ENCODE measurements around the gene SLCO1B1. TPM values are rescaled to one million over a fixed set of nuclear protein-coding genes. Genes with fewer than 3 reads are reported as not detected.
"Not testable (repeated sequence)": the region's sequence is repeated elsewhere in the genome, so short reads cannot be mapped to it uniquely, and the experiment has no call there.

SLCO1B1 gene
- total RNA-seq, 1 donor from 2014 or later, result 0.21 TPM

DNA sequence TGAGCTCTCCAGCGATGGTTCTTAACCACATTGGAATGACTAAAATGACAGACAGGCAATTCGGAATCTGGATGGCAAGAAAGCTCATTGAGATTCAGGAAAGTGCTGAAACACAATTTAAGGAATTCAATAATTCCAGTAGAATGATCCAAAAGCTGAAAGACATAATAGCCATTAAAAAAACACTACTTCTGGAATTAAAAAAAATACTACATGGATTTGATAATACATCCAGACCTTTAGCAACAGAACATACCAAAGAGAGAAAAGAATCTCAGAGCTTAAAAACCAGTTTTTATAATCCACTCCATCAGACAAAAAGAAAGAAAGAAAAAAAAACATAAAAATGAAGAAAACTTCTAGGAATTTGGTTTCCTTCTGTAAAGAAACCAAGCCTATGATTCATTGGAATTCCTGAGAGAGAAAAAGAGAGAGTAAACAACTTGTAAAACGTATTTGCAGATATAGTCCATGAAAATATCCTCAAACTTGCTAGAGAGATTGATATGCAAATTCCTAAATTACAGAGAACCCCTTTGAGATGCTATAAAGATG is 52.8 kb downstream of the SLCO1B1 start:
- no peaks in the 10 kb centered on the region for H3K36me3 Mint-ChIP-seq (ENCODE audit: low read depth)
- H3K27me3 Mint-ChIP-seq (ENCODE audit: low read depth), result no peaks in the 10 kb centered on the region
- no peak overlapping the region for H3K27ac Mint-ChIP-seq (ENCODE audit: unreplicated experiment)

GRCh38 chr12:21190016-21190415 is 59.0 kb downstream of the SLCO1B1 start:
- Mint-ChIP-seq H3K27me3 (ENCODE audit: low read depth) (no peaks in the 10 kb centered on the region), H3K4me3 (no peak overlapping the region), H3K36me3 (ENCODE audit: low read depth) (no peaks in the 10 kb centered on the region), H3K27ac (ENCODE audit: unreplicated experiment) (no peak overlapping the region), H3K9me3 (no peaks in the 10 kb centered on the region), H3K4me1 (no peaks in the 10 kb centered on the region)
- no peak for DNase-seq (ENCODE audit: low read depth, low spot score)
- TF ChIP-seq CTCF (conservative IDR thresholded peaks at IDR 0.05), result no peak

More for the DNA sequence above, 52.8 kb downstream of the SLCO1B1 start:
- no peak for DNase-seq (ENCODE audit: low read depth, low spot score)
- no peak for TF ChIP-seq CTCF (conservative IDR thresholded peaks at IDR 0.05)
- Mint-ChIP-seq H3K4me1 (no peaks in the 10 kb centered on the region), H3K9me3 (no peaks in the 10 kb centered on the region), H3K4me3 (no peak overlapping the region)

DNA sequence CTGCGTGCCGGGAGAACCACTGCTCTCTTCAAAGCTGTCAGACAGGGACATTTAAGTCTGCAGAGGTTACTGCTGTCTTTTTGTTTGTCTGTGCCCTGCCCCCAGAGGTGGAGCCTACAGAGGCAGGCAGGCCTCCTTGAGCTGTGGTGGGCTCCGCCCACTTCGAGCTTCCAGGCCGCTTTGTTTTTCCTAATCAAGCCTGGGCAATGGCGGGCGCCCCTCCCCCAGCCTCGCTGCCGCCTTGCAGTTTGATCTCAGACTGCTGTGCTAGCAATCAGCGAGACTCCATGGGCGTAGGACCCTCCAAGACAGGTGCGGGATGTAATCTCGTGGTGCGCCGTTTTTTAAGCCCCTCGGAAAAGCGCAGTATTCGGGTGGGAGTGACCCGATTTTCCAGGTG is 83.4 kb downstream of the SLCO1B1 start:
- Mint-ChIP-seq H3K27ac (ENCODE audit: unreplicated experiment) (peak overlapping the region; percentile 95), H3K4me3 (peak overlapping the region; percentile 89), H3K4me1 (peaks cover 10% of the 10 kb centered on the region)
- H3K27me3 Mint-ChIP-seq (ENCODE audit: low read depth); DNase-seq (ENCODE audit: low read depth, low spot score); H3K36me3 Mint-ChIP-seq (ENCODE audit: low read depth); H3K9me3 Mint-ChIP-seq: not testable (repeated sequence)

DNA sequence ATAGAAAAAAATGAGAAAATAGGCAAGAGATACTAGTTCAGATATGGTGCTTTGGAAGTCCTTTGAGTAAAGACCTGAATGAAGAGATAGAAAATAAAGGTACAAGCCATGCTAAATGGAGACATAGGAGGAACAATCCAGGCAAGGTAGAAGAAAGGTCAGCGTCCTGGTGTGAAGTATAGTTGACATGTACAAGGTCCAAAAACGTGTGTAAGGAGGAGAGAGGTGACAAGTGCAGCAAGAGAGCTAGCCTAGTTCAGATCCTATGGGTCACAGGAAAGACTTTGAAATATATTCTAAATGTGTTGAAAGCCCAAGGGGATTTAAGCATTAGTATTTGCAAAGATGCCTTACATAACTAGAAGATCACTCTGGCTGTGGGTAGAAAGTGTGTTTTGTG is 88.2 kb downstream of the SLCO1B1 start:
- H3K27ac Mint-ChIP-seq (ENCODE audit: unreplicated experiment), result no peak overlapping the region
- H3K36me3 Mint-ChIP-seq (ENCODE audit: low read depth), result peaks cover 10% of the 10 kb centered on the region
- TF ChIP-seq CTCF (conservative IDR thresholded peaks at IDR 0.05), result no peak
- H3K9me3 Mint-ChIP-seq, result peaks cover 7% of the 10 kb centered on the region
- peaks cover 14% of the 10 kb centered on the region for H3K4me1 Mint-ChIP-seq
- no peak for DNase-seq (ENCODE audit: low read depth, low spot score)
- no peaks in the 10 kb centered on the region for H3K27me3 Mint-ChIP-seq (ENCODE audit: low read depth)
- no peak overlapping the region for H3K4me3 Mint-ChIP-seq

- TF ChIP-seq CTCF (conservative IDR thresholded peaks at IDR 0.05), result no peak
- Mint-ChIP-seq H3K9me3 (peaks cover 3% of the 10 kb centered on the region), H3K4me3 (no peak overlapping the region), H3K4me1 (peaks cover 9% of the 10 kb centered on the region), H3K27ac (ENCODE audit: unreplicated experiment) (no peak overlapping the region), H3K36me3 (ENCODE audit: low read depth) (peaks cover 5% of the 10 kb centered on the region), H3K27me3 (ENCODE audit: low read depth) (no peaks in the 10 kb centered on the region)
- DNase-seq (ENCODE audit: low read depth, low spot score), result no peak
Observed at GRCh38 chr12:21220266-21220665, 89.3 kb downstream of the SLCO1B1 start.

GRCh38 chr12:21221072-21221471 is 90.1 kb downstream of the SLCO1B1 start:
- Mint-ChIP-seq H3K4me1 (peaks cover 4% of the 10 kb centered on the region), H3K9me3 (peaks cover 3% of the 10 kb centered on the region), H3K4me3 (no peak overlapping the region), H3K27ac (ENCODE audit: unreplicated experiment) (no peak overlapping the region), H3K27me3 (ENCODE audit: low read depth) (no peaks in the 10 kb centered on the region), H3K36me3 (ENCODE audit: low read depth) (no peaks in the 10 kb centered on the region)
- TF ChIP-seq CTCF (conservative IDR thresholded peaks at IDR 0.05), result no peak
- DNase-seq (ENCODE audit: low read depth, low spot score), result no peak

Data from neural crest cell (in vitro differentiated cells).